K562 (cell line): ENCODE data around the gene ANK3. TPM values are rescaled to one million over a fixed set of nuclear protein-coding genes. Genes with fewer than 3 reads are reported as not detected.

Experiments
- ATF7 ChIP-seq: fragments of 450-650 bp; IDR thresholded peaks from 2 replicates; pipeline ENCODE4 v1.7.1; 2014; ENCODE audit warnings: mild to moderate bottlenecking, moderate library complexity
- CC2D1A ChIP-seq: fragments of 450-650 bp; IDR thresholded peaks from 2 replicates; pipeline ENCODE4 v1.6.1; 2017; ENCODE audit warnings: mild to moderate bottlenecking
- CEBPB ChIP-seq: fragments of 450-650 bp; IDR thresholded peaks from 2 replicates; pipeline ENCODE4 v1.6.1; 2016; ENCODE audit warnings: missing genetic modification characterization, missing compliant biosample characterization
- CHAMP1 ChIP-seq: fragments of 450-650 bp; IDR thresholded peaks from 2 replicates; pipeline ENCODE4 v1.6.1; 2016; ENCODE audit warnings: mild to moderate bottlenecking
- E2F4 ChIP-seq: sonication (generic); formaldehyde crosslinking; IDR thresholded peaks from 2 replicates; pipeline ENCODE4 v1.8.0; 2022; ENCODE audit warnings: mild to moderate bottlenecking, low read depth, missing genetic modification reagents
- HCFC1 ChIP-seq: IDR thresholded peaks from 2 replicates; pipeline ENCODE4 v1.6.1; 2012; ENCODE audit warnings: low read depth, low read length, improper control_type of control experiment
- HNRNPH1 ChIP-seq: fragments of 200-400 bp; formaldehyde crosslinking; optimal IDR thresholded peaks from 2 replicates; pipeline ENCODE3; 2017; ENCODE audit warnings: low read depth, mild to moderate bottlenecking, low read length, moderate library complexity
- IRF2 ChIP-seq: sonication (generic); formaldehyde crosslinking; IDR thresholded peaks from 2 replicates; pipeline ENCODE4 v1.8.1; 2022; ENCODE audit warnings: mild to moderate bottlenecking, missing genetic modification reagents
- IRF9 ChIP-seq: fragments of 450-650 bp; IDR thresholded peaks from 2 replicates; pipeline ENCODE4 v1.6.1; 2016; ENCODE audit warnings: missing biosample characterization, missing genetic modification characterization
- KLF1 ChIP-seq: fragments of 450-650 bp; IDR thresholded peaks from 2 replicates; pipeline ENCODE4 v1.6.1; 2016; ENCODE audit warnings: missing genetic modification characterization, missing compliant biosample characterization
- MNT ChIP-seq, 2 experiments: fragments of 450-650 bp; conservative IDR thresholded peaks; 2 replicates each; pipeline ENCODE4 v1.6.1; 2017; ENCODE audit warnings: mild to moderate bottlenecking in 2 of 2, moderate library complexity in 2 of 2
- MTA3 ChIP-seq: fragments of 450-650 bp; formaldehyde crosslinking; IDR thresholded peaks from 2 replicates; pipeline ENCODE4 v1.6.1; 2017; ENCODE audit warnings: mild to moderate bottlenecking, borderline replicate concordance
- PHF20 ChIP-seq: fragments of 450-650 bp; IDR thresholded peaks from 2 replicates; pipeline ENCODE4 v1.6.1; 2018; ENCODE audit not compliant: partially characterized antibody
- POLR2H ChIP-seq: IDR thresholded peaks from 2 replicates; pipeline ENCODE4 v1.6.1; 2016; ENCODE audit warnings: missing genetic modification characterization, low read depth, mild to moderate bottlenecking, control low read depth, missing compliant biosample characterization, moderate library complexity
- XRCC5 ChIP-seq: fragments of 200-400 bp; formaldehyde crosslinking; IDR thresholded peaks from 2 replicates; pipeline ENCODE4 v1.6.1; 2017; ENCODE audit warnings: low read depth, mild to moderate bottlenecking, low read length
- YBX1 ChIP-seq: fragments of 450-650 bp; IDR thresholded peaks from 2 replicates; pipeline ENCODE4 v1.7.1; 2016; ENCODE audit warnings: mild to moderate bottlenecking
- ZNF134 ChIP-seq: fragments of 250-450 bp; sonication (Bioruptor Pico); conservative IDR thresholded peaks from 2 replicates; pipeline ENCODE4 v1.4.0; 2020
- ZNF518B ChIP-seq: fragments of 250-450 bp; sonication (Bioruptor Pico); IDR thresholded peaks from 2 replicates; pipeline ENCODE4 v1.5.0; 2021; ENCODE audit warnings: mild to moderate bottlenecking, moderate library complexity
- polyA plus RNA-seq, 8 experiments: library from polyadenylated mRNA; depleted of rRNA in 4 of 8; stranded (reverse) in 5 of 8; unstranded in 3 of 8; fragments of >200 nt; fragmentation: Nextera tagmentation in 2 of 8; fragmentation: Illumina TruSeq in 1 of 8; extraction: Ambion mirVana in 2 of 8; extraction: Trizol in 1 of 8; gene quantifications; 2 replicates each; pipeline versions ENCODE4 v1.2.1 to v1.2.3, GENCODE V29; 2011 to 2014; ENCODE audit warnings: inconsistent platforms in 1 of 8, missing spikeins in 1 of 8
- total RNA-seq, 7 experiments: library from RNA; depleted of rRNA in 6 of 7; stranded (reverse); fragments of >200 nt in 6 of 7; fragmentation: Illumina TruSeq in 2 of 7; extraction: Trizol in 2 of 7; gene quantifications; 2 replicates each; pipeline versions ENCODE4 v1.2.1 to v1.2.3, GENCODE V29; 2011 to 2021; ENCODE audit warnings: low replicate concordance in 1 of 7

ANK3 gene
- total and polyA plus RNA-seq, 9 of the 15 experiments (the other 6 are each of a cell fraction or from before 2014, with no cell fraction given), result 10.0 to 32.3 (median 17.9) TPM

GRCh38 chr10:60353519-60354258, 36.0 kb downstream of the ANK3 start (continued):
- TF ChIP-seq IRF9 (tag) (peak; percentile 88), MTA3 (peak; percentile 74; the same call in 1 of the 2 replicates), CHAMP1 (no peak), CEBPB (peak; percentile 33), MNT (conservative IDR thresholded peaks at IDR 0.05) (peak; percentile 83 to 87), HNRNPH1 (no peak), CC2D1A (no peak), XRCC5 (no peak), ZNF134 (CRISPR knock-in tag) (peak; percentile 38; the same call in 1 of the 2 replicates), E2F4 (CRISPR knock-in tag) (peak; percentile 61; the same call in 1 of the 2 replicates), PHF20 (no peak), IRF2 (CRISPR knock-in tag) (no peak), KLF1 (tag) (no peak), POLR2H (no peak), YBX1 (no peak), HCFC1 (peak; percentile 23; the same call in 1 of the 2 replicates), ZNF518B (CRISPR knock-in tag) (no peak), ATF7 (peak; percentile 94)
